Kidney capillary endothelial cell (primary cell): ENCODE data around the gene CCDC171.
"Not testable (repeated sequence)": the region's sequence is repeated elsewhere in the genome, so short reads cannot be mapped to it uniquely, and the experiment has no call there.

ENCODE experiments used
- DNase-seq: peaks from one replicate; pipeline ENCODE4 v3.0.0-alpha.2; 2018; ENCODE audit warnings: low spot score

Gene CCDC171

GRCh38 chr9:15552636-15553527 lies at the start of gene CCDC171:
TSS of gene CCDC171 (plus strand) at chr9:15553043. CDS start at chr9:15564089, 11,046 bp downstream.
- peak; percentile 93 for DNase-seq

DNA sequence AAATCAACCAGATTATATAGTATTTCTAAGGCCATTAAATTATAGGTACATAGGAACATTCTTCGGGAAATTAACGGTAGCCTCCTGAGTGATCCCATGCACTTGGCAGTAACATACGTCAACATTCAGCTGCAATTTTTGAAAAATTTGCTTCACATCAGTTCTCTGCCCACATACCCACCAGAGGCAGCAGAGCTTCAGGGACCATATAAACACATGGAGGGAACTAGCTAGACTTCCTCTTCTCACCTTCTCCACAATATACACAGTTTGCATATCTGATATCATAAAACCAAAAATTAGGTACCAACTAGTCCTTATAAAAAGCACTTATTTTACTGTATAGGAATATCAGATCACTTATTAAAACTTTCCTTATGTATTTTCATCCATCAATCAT lies 46.9 kb upstream of the CCDC171 start:
- no peak for DNase-seq

DNA sequence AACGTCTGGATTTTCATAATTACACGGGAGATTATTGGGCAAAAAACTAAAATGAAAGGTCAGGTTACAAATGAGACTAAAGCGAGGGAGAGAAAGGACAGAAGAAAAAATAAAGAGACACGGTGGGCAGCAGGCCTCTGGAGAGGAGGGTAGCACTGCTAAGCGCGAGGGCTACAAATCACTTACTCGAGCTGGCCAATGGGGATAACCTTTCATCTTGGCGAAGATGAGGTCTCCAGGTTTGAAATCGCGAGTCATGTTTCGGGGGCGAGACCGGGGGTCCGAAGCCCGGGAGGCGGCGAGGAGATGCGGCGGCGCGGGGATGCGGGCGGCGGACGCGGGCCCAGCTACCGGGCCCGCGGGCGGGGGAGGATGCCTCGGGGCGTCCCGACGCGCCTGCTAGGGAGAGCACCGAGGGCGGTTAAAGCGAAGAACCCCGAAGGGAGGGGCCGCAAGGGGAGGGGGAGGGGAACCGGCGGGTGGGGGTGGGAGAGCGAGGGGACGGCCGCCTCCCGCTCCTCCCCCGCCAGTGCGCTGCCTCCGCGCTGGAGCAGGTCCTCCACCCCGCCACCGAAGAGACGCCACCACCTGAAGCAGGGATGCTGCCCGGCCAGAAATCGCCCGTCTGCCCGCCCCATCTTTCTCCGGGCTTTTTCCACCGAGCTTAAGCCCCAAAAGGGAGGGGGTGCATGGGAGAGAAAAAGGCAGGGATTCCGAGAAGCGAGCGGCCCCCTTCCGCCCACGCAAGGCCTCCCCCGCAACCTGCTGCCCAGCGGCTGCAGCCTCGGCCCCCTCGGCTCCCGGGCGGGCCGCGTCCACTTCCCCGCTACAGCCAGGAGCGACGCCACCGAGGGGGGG lies 42.7 kb upstream of the CCDC171 start:
- no peak for DNase-seq

- peak; percentile 76 for DNase-seq
Measured at GRCh38 chr9:15510789-15511575, 41.9 kb upstream of the CCDC171 start, which contains the start of gene PSIP1. TSS of gene PSIP1 (minus strand) at chr9:15510970. CDS start at chr9:15510188, 782 bp downstream.

GRCh38 chr9:15512204-15512603 lies 40.6 kb upstream of the CCDC171 start:
- DNase-seq = no peak

- no peak for DNase-seq
Measured at GRCh38 chr9:15512889-15513288, 40.0 kb upstream of the CCDC171 start.

GRCh38 chr9:15513335-15513734 lies 39.5 kb upstream of the CCDC171 start:
- no peak for DNase-seq

- DNase-seq = no peak
Measured at GRCh38 chr9:15519831-15520230, 33.0 kb upstream of the CCDC171 start.

DNA sequence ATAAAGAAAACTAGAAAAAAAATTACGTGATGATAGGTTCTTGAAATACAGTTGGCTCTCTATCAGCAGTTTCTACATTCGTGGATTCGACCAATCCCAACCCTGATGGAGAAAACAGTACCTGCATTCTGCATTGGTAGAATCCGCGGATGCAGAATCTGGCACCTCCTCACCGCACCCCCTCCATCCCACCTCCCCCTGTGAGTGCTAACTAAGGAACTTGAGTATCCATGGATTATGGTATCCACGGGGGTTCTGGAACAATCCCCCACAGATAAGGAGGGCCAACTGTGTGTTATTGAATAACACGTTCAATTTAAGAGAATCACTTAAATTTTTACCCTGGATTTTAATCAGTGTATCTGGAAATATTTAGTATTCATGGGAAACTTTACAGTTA lies 31.6 kb upstream of the CCDC171 start:
- DNase-seq = no peak

DNA sequence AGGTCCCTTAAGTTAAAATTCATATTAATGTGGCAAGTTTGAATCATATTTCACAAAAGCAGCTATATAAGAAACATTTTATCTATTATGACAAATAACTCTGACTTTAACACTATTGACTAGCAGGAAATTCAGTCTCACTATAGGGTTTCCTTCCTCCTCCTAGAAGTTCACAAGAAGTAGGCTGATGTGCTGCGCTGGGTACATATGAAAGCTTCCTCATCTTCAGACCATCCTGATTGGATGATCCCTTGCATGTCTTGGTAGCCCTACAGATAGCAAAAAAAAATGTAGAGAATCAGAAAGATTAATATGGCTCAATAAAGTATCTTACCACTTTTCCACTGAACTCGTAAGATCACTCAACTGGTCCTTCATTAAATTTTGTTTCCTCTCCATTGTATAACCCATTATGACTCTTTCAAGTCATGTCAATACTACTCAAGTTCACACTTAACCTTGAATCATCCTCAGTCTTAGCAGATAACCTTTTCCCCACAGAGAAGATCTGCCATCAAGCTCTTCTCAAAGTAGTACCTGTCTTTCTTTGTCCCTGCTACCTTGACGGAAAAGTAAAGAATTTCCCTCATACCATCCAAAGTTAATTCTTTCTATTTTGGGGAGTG lies 30.6 kb upstream of the CCDC171 start:
- no peak for DNase-seq

DNA sequence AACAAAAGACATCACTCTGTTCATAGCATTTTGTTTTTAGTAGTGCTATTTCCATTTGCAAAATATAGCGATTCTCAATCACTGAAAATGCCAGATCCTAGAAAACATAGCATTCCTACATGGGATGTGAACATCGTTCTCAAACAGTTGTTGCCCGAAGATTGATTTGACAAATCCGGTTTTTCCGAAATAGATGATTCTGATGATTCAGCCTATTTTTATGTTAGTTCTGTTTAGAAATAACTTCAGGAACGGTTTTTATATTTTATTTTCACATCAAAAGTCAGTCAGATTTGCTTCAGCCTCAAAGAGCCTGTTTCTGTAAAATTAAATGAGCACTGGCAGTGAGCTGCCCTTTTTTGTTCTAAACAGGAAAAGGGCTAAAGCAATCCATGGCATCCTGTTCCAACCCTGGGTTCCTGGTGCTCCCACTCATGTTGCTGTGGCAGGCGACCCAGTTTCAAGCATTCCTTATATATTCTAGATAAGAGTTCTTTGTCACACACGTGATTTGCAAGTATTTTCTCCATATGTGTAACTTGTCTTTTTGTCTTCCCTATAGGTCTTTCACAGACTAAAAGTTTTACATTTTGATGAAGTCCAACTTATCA lies 27.9 kb upstream of the CCDC171 start:
- DNase-seq = no peak

DNA sequence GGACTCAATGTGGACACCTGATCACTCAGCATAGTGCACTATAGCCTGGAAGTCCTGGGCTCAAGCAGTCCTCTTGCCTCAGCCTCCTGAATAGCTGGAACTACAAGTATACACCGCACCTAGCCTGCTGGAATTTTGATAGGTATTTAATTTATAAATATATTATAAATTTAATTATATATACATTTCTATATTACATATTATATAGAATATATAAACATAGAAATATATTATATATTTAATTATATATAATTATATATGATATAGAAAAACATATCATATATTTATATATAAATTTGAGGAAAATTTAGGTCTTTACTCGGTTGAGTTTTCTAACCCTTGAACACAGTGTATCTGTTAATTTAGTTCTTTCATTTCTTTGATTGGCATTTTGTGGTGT lies 26.9 kb upstream of the CCDC171 start:
- no peak for DNase-seq

GRCh38 chr9:15527035-15527434 lies 25.8 kb upstream of the CCDC171 start:
- DNase-seq = not testable (repeated sequence)

DNA sequence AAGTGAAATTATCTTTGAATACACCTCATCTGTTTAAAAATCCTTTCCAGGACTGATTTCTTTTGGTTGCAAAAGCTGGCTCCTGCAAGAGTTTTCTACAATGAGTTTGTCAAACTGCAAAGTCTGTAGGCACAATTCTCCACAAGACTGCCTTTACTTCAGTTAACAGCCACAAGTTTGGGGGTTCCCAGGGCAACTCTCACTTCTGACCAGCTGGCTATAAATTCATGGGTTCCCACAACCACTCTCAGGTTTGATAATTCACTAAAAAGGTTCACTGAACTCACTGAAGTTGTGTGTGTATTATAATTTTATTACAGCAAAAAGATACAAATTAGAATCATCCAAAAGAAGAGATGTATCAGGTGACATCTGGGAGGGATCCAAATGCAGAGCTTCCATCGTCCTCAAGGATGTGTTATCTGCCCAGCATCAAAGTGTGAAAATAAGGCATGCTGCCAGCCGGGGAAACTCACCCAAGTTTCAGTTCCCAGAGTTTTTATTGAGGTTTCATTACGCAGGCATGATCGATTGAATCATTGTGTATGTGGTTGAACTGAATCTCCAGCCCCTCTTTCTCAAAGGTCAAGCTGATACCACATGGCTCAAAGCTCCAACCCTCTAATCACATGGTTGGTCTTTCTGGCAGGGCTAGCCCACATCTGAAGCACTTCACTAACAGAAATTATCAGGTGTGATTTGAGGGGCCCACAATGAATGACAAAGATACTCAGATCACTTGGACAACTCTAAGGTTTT lies 23.1 kb upstream of the CCDC171 start:
- DNase-seq = no peak

DNA sequence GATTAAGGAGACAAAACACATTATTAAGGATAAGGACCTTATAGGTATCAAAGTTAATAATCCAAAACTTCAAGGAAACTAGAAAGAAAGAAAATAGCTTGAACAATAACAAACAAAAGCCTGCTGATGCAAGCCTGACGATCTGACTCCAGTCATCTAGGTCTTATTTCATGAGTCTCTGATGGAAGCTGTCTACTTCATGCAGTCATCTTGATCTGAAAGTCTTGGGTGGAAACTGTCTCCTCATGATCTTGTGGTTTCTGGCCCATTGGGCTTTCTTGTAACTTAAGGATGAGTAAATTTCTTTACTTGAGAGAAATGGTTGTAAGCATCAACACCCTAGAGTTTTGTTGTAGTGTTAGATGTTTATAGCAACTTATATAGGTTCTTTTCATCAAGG lies 21.5 kb upstream of the CCDC171 start:
- no peak for DNase-seq

GRCh38 chr9:15541872-15542271 lies 11.0 kb upstream of the CCDC171 start:
- DNase-seq = no peak

DNA sequence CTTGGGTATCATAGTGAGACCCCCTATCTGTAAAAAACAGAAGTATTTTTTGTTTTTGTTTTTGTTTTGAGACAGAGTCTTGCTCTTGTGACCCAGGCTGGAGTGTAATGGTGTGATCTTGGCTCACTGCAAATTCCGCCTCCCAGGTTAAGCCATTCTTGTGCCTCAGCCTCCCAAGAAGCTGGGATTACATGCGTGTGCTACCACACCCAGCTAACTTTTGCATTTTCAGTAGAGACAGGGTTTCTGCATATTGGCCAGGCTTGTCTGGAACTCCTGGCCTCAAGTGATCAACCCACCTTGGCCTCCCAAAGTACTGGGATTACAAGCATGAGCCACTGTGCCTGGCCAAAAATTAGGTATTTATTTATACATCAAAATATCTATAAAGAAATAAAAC lies 10.2 kb upstream of the CCDC171 start:
- DNase-seq = no peak

DNA sequence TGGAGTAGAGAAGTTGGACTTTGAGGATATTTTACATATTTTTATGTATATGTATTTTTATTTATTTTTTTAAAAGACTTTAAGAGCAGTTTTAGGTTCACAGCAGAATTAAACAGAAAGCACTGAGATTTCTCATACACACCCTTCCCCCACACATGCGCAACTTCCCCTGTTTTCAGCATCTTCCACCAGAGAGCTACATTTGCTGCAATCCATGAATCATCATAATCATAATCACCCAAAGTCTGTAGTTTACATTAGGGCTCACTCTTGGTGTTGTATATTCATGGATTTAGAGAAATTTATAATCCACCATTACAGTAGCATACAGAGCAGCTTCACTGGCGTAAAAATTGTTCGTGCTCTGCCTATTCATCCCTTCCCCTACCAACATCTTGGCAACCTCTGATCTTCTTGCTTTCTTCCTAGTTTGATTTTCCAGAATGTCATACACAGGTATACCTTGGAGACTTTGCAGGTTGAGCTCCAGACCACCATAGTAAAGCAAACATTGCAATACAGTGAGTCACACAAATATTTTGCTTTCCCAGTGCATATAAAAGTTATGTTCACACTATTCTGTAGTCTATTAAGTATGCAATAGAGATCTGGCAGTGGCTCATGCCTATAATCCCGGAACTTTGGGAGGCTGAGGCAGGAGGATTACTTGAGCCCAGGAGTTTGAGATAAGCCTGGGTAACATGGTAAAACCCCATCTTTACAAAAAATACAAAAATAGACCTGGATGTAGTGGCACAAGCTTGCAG lies 9.6 kb upstream of the CCDC171 start:
- DNase-seq = no peak

GRCh38 chr9:15549611-15550010 lies 3.2 kb upstream of the CCDC171 start:
- no peak for DNase-seq

- DNase-seq = peak; percentile 9
Measured at GRCh38 chr9:15553528-15553898, 670 bp downstream of the CCDC171 start.
